ENCODE measurements around the gene NOP53.
A peak's percentile ranks its signal among the peaks of the same experiment; 100 is the strongest.

DNA sequence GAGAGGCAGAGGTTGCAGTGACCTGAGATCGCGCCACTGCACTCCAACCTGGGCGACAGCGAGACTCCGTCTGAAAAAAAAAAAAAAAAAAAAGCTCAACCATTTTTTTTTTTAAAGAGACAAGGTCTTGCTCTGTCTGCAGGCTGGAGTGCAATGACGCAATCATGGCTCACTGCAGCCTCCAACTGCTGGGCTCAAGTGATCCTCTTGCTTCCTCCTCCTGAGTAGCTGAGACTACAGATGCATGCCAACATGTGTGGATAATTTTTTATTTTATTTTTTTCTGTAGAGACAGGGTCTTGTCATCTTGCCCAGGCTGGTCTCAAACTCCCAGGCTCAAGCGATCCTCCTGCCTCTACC lies 21.8 kb upstream of the NOP53 start:
- TF ChIP-seq CTCF (IDR thresholded peaks at IDR 0.05) (no peak), POLR2AphosphoS5 (IDR thresholded peaks at IDR 0.05) (peak in 1 of 2 donors; percentile 20), POLR2A (IDR thresholded peaks at IDR 0.05) (no peak), EP300 (IDR thresholded peaks at IDR 0.05) (no peak)
